ENCODE results near the gene STK4. TPM values are rescaled to one million over a fixed set of nuclear protein-coding genes. Genes with fewer than 3 reads are reported as not detected.

The STK4 gene
- total RNA-seq (2021) (36.0 to 41.2 TPM (median 37.9 TPM) in 3 replicates), Bru-seq, nascent RNA (percentile 80 among the genes with signal in this experiment)
- long read RNA-seq, experiment 1, full-length matches to known transcripts, result 68 of 109 reads
- long read RNA-seq, experiment 1, partial matches to known transcripts, result 8 of 109 reads
- long read RNA-seq, experiment 1, other reads (novel, unspliced or antisense), result 33 of 109 reads
- long read RNA-seq, experiment 2, full-length matches to known transcripts, result 3 of 31 reads
- long read RNA-seq, experiment 2, partial matches to known transcripts, result 1 of 31 reads
- long read RNA-seq, experiment 2, other reads (novel, unspliced or antisense), result 27 of 31 reads
- long read RNA-seq, experiment 3, full-length matches to known transcripts, result 8 of 42 reads
- long read RNA-seq, experiment 3, partial matches to known transcripts, result 31 of 42 reads
- long read RNA-seq, experiment 3, other reads (novel, unspliced or antisense), result 3 of 42 reads

GRCh38 chr20:44966030-44966961 is at the start of gene STK4:
Gene STK4 (plus strand): TSS chr20:44966512. CDS start chr20:44966569, 57 bp downstream.
- H3K9me3 Mint-ChIP-seq, result no peaks in the 10 kb centered on the region
- H3K27me3 Mint-ChIP-seq (ENCODE audit: low read depth), result peaks cover 31% of the 10 kb centered on the region
- POLR2A ChIA-PET, result no interaction called here
- CTCF ChIA-PET, result interaction anchor here (1.2 to 1.4 kb wide), 2 partner anchors 55 to 130 kb away, joined by 3 read pairs; no protein-coding TSS in a partner anchor
- DNase-seq (ENCODE audit: low spot score) (peak; percentile 96), ATAC-seq (peak; percentile 96)
- peaks cover 47% of the 10 kb centered on the region for H3K4me1 Mint-ChIP-seq
- peak within 1 kb of the TSS; percentile 80 for H3K27ac Mint-ChIP-seq
- H3K36me3 Mint-ChIP-seq, result no peaks in the 10 kb centered on the region
- peak within 1 kb of the TSS; percentile 100 for H3K4me3 Mint-ChIP-seq
- peak; percentile 53; the same call in 1 of the 2 replicates for TF ChIP-seq IRF1 (CRISPR knock-in tag; IDR thresholded peaks at IDR 0.05)
- peak; percentile 76; the same call in 1 of the 2 replicates for TF ChIP-seq AFF4 (CRISPR knock-in tag; IDR thresholded peaks at IDR 0.05; ENCODE audit: borderline replicate concordance)
- TF ChIP-seq ZNF219 (CRISPR knock-in tag; IDR thresholded peaks at IDR 0.05; ENCODE audit: borderline replicate concordance), result no peak
- no peak for TF ChIP-seq ERG (CRISPR knock-in tag; IDR thresholded peaks at IDR 0.05)
- TF ChIP-seq, protein P1, sequence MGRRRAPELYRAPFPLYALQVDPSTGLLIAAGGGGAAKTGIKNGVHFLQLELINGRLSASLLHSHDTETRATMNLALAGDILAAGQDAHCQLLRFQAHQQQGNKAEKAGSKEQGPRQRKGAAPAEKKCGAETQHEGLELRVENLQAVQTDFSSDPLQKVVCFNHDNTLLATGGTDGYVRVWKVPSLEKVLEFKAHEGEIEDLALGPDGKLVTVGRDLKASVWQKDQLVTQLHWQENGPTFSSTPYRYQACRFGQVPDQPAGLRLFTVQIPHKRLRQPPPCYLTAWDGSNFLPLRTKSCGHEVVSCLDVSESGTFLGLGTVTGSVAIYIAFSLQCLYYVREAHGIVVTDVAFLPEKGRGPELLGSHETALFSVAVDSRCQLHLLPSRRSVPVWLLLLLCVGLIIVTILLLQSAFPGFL (CRISPR knock-in tag; IDR thresholded peaks at IDR 0.05; ENCODE audit: borderline replicate concordance), result peak; percentile 47; the same call in 1 of the 2 replicates
- TF ChIP-seq NFE2L1 (CRISPR knock-in tag; IDR thresholded peaks at IDR 0.05), result peak; percentile 66; the same call in 1 of the 2 replicates
- TF ChIP-seq FOXP1 (CRISPR knock-in tag; IDR thresholded peaks at IDR 0.05; ENCODE audit: borderline replicate concordance), result peak; percentile 92
- peak; percentile 94 for TF ChIP-seq FOXK1 (CRISPR knock-in tag; IDR thresholded peaks at IDR 0.05)
- TF ChIP-seq USF1 (CRISPR knock-in tag; IDR thresholded peaks at IDR 0.05), result peak; percentile 97
- peak; percentile 33; the same call in 1 of the 2 replicates for TF ChIP-seq CBFB (CRISPR knock-in tag; IDR thresholded peaks at IDR 0.05; ENCODE audit: low read depth)
- TF ChIP-seq ARID4B (CRISPR knock-in tag; IDR thresholded peaks at IDR 0.05; ENCODE audit: borderline replicate concordance), result peak; percentile 86; the same call in 1 of the 2 replicates
- no peak for TF ChIP-seq RORB (CRISPR knock-in tag; IDR thresholded peaks at IDR 0.05)
- peak; percentile 89 for TF ChIP-seq GABPB1 (CRISPR knock-in tag; IDR thresholded peaks at IDR 0.05)
- TF ChIP-seq TEAD4 (CRISPR knock-in tag; IDR thresholded peaks at IDR 0.05), result no peak
- TF ChIP-seq FOXJ3 (CRISPR knock-in tag; IDR thresholded peaks at IDR 0.05; ENCODE audit: borderline replicate concordance), result no peak
- no peak for TF ChIP-seq HMGA2 (CRISPR knock-in tag; IDR thresholded peaks at IDR 0.05)
- TF ChIP-seq MAX (CRISPR knock-in tag; IDR thresholded peaks at IDR 0.05), result peak; percentile 82
- TF ChIP-seq ETV6 (CRISPR knock-in tag; IDR thresholded peaks at IDR 0.05), result peak; percentile 82
- TF ChIP-seq, protein P2, sequence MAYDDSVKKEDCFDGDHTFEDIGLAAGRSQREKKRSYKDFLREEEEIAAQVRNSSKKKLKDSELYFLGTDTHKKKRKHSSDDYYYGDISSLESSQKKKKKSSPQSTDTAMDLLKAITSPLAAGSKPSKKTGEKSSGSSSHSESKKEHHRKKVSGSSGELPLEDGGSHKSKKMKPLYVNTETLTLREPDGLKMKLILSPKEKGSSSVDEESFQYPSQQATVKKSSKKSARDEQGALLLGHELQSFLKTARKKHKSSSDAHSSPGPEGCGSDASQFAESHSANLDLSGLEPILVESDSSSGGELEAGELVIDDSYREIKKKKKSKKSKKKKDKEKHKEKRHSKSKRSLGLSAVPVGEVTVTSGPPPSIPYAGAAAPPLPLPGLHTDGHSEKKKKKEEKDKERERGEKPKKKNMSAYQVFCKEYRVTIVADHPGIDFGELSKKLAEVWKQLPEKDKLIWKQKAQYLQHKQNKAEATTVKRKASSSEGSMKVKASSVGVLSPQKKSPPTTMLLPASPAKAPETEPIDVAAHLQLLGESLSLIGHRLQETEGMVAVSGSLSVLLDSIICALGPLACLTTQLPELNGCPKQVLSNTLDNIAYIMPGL (CRISPR knock-in tag; IDR thresholded peaks at IDR 0.05), result peak; percentile 82
